GM12892 (cell line): ENCODE measurements around the gene RAB30.
A peak's percentile ranks its signal among the peaks of the same experiment; 100 is the strongest.

Experiments
- DNase-seq: peaks from one replicate; pipeline ENCODE4 v3.0.0; 2011; ENCODE audit not compliant: insufficient read length
- FAIRE-seq: peaks from 2 replicates; lab custom pipeline; 2011; peaks lifted over from hg19 to GRCh38; lab: Jason Lieb, UNC
- POLR2A ChIP-seq: IDR thresholded peaks from 2 replicates; pipeline ENCODE4 v1.6.1; 2011; ENCODE audit warnings: low read depth, low read length, control low read depth
- POLR2AphosphoS5 ChIP-seq: IDR thresholded peaks from 2 replicates; pipeline ENCODE4 v1.6.1; 2011; ENCODE audit warnings: low read depth, low read length, control low read depth
- TAF1 ChIP-seq: IDR thresholded peaks from 2 replicates; pipeline ENCODE4 v1.6.1; 2011; ENCODE audit warnings: low read depth, mild to moderate bottlenecking, control low read depth, low read length, borderline replicate concordance

RAB30 gene

GRCh38 chr11:83069441-83070043, 2.2 kb downstream of the RAB30 start:
- no peak for FAIRE-seq
- no peak for DNase-seq

DNA sequence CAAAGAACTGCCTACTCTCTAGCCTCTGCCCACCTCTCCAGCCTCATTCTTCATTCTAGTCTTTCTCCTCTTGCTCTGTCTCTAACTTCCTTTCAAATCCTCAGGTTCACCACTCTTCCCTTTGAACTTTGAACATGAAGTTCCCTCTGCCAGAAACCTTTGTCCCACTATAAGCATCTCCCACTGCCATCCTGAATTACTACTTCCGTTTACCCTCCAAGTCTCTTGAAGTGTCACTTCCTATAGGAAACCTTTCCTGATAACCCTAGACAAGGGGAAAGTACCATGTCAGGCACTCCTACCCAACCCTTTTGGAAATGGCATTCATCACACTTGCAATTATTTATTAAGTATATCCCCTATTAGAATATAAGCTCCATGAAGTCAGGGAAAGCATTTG, 3.1 kb downstream of the RAB30 start:
- no peak for FAIRE-seq
- TF ChIP-seq POLR2A = no peak
- TF ChIP-seq TAF1 = no peak
- no peak for TF ChIP-seq POLR2AphosphoS5
- no peak for DNase-seq

More at GRCh38 chr11:83069441-83070043, 2.2 kb downstream of the RAB30 start:
- TF ChIP-seq TAF1 (no peak), POLR2A (no peak), POLR2AphosphoS5 (no peak)

- TF ChIP-seq TAF1 (no peak), POLR2A (no peak), POLR2AphosphoS5 (no peak)
- no peak for DNase-seq
- FAIRE-seq = no peak
These were observed 7.7 kb downstream of the RAB30 start for GRCh38 chr11:83064011-83064410.

DNA sequence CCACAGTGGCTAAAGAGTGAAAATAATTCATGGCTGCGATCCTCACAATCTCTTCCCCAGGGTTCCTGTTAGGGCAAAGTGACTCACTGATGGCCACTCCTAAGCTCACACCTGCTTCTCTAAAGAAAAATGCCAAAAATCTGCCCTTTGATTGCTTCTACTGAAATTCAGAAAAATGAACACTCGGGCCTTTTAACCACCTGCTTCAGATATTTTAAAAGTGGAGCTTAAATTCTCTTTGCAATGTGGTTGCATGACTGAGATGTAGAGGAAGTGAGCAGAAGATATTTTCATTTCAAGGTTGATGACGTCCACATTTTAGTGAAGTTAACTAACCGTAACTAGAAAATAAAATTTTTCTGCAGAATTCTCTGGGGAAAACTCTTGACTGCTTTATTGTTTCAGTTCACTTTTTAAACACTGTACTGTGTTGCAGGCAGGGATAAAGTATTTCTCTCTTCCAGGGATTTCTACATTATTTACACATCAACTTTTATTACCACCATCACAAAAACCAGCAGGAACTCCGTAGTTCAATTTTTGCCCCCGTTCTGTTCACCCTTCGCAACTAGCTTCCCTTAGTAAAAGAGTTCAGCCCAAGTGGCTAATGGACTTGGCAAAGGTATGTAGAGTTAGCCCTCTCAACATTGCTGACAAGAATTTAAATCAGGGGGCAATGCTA, 8.5 kb downstream of the RAB30 start:
- DNase-seq = no peak
- peak; percentile 95 for FAIRE-seq

DNA sequence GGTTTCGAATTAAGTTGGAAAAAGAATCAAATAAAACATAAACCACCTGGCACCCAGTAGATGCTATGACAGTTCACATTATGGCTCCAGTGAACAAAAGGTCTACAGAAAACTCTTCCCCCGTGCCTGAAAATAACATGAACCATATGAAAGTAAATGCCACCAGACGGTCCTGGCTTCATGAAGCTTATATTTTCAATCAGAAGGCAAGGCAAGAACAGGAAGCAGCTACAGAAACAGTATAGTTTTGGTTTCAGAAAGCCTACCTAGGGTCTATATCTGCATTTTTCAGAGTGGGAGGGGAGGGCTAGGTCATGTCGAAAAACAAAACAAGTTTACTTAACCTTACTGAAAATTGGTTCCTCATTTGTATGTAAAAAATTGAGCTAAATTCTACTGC, 9.8 kb downstream of the RAB30 start:
- peak; percentile 91 for FAIRE-seq
- no peak for TF ChIP-seq POLR2A
- TF ChIP-seq POLR2AphosphoS5 = no peak
- TF ChIP-seq TAF1 = no peak
- peak; percentile 34 for DNase-seq

More for the DNA sequence above, 8.5 kb downstream of the RAB30 start:
- no peak for TF ChIP-seq TAF1
- no peak for TF ChIP-seq POLR2A
- no peak for TF ChIP-seq POLR2AphosphoS5

DNA sequence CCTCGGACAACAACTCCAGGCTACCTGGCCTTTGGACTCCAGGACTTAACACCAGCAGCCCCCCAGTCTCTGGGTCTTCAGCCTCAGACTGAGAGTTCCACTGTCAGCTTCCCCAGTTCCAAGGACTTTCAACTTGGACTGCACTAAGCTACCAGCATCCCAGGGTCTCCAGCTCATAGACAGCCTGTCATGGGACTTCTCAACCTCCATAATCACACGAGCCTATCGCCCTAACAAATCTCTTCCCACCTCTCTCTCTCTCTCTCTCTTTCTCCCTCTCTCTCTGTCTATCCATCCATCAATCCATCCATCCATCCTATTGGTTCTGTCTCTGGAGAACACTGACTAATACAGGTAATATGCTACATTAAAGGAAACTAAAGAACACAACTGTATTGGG, 10.7 kb downstream of the RAB30 start:
- FAIRE-seq (peak; percentile 63), DNase-seq (no peak)
- no peak for TF ChIP-seq POLR2AphosphoS5
- TF ChIP-seq POLR2A = no peak
- TF ChIP-seq TAF1 = no peak

GRCh38 chr11:83057721-83058120, 14.0 kb downstream of the RAB30 start:
- no peak for FAIRE-seq
- no peak for DNase-seq

GRCh38 chr11:83056611-83057010, 15.1 kb downstream of the RAB30 start:
- FAIRE-seq (no peak), DNase-seq (no peak)
- no peak for TF ChIP-seq TAF1

More at GRCh38 chr11:83057721-83058120, 14.0 kb downstream of the RAB30 start:
- TF ChIP-seq TAF1 (no peak), POLR2AphosphoS5 (no peak), POLR2A (no peak)

DNA sequence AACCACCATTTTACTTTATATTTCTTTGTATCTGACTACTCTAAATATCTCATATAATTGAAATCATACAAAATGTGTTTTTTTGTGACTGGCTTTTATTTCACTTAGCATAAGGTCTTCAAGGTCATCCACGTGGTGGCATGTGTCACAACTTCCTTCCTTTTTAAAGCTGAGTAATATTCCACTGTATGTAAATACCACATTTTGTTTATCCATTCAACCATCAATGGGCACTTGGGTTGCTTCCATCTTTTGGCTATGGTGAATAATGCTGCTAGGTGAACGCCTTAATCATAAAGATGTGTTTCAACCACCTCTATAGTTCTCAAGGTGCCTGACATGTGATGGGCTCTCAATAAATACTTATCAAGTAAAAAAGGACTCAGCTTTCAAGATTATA, 15.5 kb downstream of the RAB30 start:
- DNase-seq = no peak
- no peak for FAIRE-seq

GRCh38 chr11:83054904-83055380, 16.8 kb downstream of the RAB30 start:
- FAIRE-seq = peak; percentile 76
- DNase-seq = no peak
- TF ChIP-seq POLR2AphosphoS5 = no peak

More for the DNA sequence above, 15.5 kb downstream of the RAB30 start:
- TF ChIP-seq POLR2A (no peak), POLR2AphosphoS5 (no peak), TAF1 (no peak)

GRCh38 chr11:83054001-83054400, 17.7 kb downstream of the RAB30 start:
- DNase-seq (no peak), FAIRE-seq (peak; percentile 70)
- TF ChIP-seq POLR2A (no peak), TAF1 (no peak), POLR2AphosphoS5 (no peak)
